Skin of body (tissue), 3 donors: ENCODE data around the gene ITIH1. TPM values are rescaled to one million over a fixed set of nuclear protein-coding genes. Genes with fewer than 3 reads are reported as not detected.

Source experiments
- DNase-seq: peaks from one replicate; lab custom pipeline; 2025; lab: John Stamatoyannopoulos, UW
- small RNA-seq: library from RNA; depleted of rRNA; stranded (forward); fragments of <200 nt; gene quantifications from one replicate; pipeline ENCODE3, GENCODE V24; 2014; ENCODE audit warnings: low replicate concordance
- total RNA-seq: library from RNA; depleted of rRNA; stranded (reverse); fragments of >200 nt; gene quantifications from one replicate; pipeline ENCODE4 v1.2.3, GENCODE V29; 2014

The ITIH1 gene
- total RNA-seq, 1 donor from 2014 or later, result 1.3 TPM

- no peak for DNase-seq
Measured at GRCh38 chr3:52836986-52837385, 59.6 kb downstream of the ITIH1 start.

- no peak for DNase-seq
Measured at GRCh38 chr3:52838561-52839267, 61.3 kb downstream of the ITIH1 start.

- DNase-seq, result no peak
Measured at GRCh38 chr3:52839268-52839575, 61.8 kb downstream of the ITIH1 start.

- DNase-seq, result no peak
Measured at GRCh38 chr3:52839892-52840545, 62.6 kb downstream of the ITIH1 start.

- no peak for DNase-seq
Measured at GRCh38 chr3:52841211-52841980, 64.0 kb downstream of the ITIH1 start.

Small RNAs within 50 kb of the gene (small RNA-seq; reads per million reads assigned to genes)
- gene AC006254.2, result not detected
- gene MUSTN1, result not detected

Other genes starting within 250 kb of the ITIH1 start
- 32.7 TPM for gene NT5DC2, start 243.7 kb upstream of the ITIH1 start, total RNA-seq
- gene UQCC5, start 241.0 kb upstream of the ITIH1 start, total RNA-seq, result 1.4 TPM
- gene PBRM1, start 91.7 kb upstream of the ITIH1 start, total RNA-seq, result 83.4 TPM
- gene GNL3, start 91.6 kb upstream of the ITIH1 start, total RNA-seq, result 109 TPM
- gene GLT8D1, start 71.8 kb upstream of the ITIH1 start, total RNA-seq, result 86.9 TPM
- gene SPCS1, start 71.5 kb upstream of the ITIH1 start, total RNA-seq, result 40.1 TPM
- 18.3 TPM for gene NEK4, start 6.7 kb upstream of the ITIH1 start, total RNA-seq
- gene ITIH3, start 17.2 kb downstream of the ITIH1 start, total RNA-seq, result 0.49 TPM
- gene ITIH4, start 53.1 kb downstream of the ITIH1 start, total RNA-seq, result 4.6 TPM
- gene MUSTN1, start 57.4 kb downstream of the ITIH1 start, total RNA-seq, result 9.6 TPM
- gene STIMATE, start 119.9 kb downstream of the ITIH1 start, total RNA-seq, result 8.7 TPM